PC-3 (cell line): ENCODE data around the gene UBA1.

ENCODE experiments used
- EZH2 ChIP-seq: fragments of 300-600 bp; sonication (generic); IDR thresholded peaks from one replicate; pipeline ENCODE4 v1.6.1; 2017; ENCODE audit warnings: antibody characterized with exemption, mild to moderate bottlenecking, low read length; ENCODE audit not compliant: unreplicated experiment
- EZH2phosphoT487 ChIP-seq: fragments of 300-600 bp; sonication (generic); IDR thresholded peaks from 2 replicates; pipeline ENCODE4 v1.6.1; 2018; ENCODE audit warnings: mild to moderate bottlenecking, antibody characterized with exemption, low read length, borderline replicate concordance

DNA sequence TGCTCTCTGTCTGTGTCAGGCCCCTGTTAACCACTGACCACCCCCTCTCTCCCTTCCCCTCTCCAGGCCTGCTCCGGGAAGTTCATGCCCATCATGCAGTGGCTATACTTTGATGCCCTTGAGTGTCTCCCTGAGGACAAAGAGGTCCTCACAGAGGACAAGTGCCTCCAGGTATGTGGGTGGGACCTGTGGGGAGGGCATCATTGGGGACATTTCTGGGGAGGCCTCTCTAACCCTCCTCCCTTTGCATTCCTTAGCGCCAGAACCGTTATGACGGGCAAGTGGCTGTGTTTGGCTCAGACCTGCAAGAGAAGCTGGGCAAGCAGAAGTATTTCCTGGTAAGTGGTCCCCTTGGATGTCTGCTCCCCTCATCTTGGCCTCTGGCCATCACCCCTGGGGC is 9.2 kb downstream of the UBA1 start:
- TF ChIP-seq EZH2 (no peak), EZH2phosphoT487 (no peak)
